HG03354 (cell line): ENCODE measurements around the gene GPX4.
A peak's percentile ranks its signal among the peaks of the same experiment; 100 is the strongest.

ENCODE experiments used
- ATAC-seq: cut with Tn5 transposase; IDR thresholded peaks from one replicate; pipeline ENCODE4 v1.9.1; 2021; ENCODE audit warnings: mild to moderate bottlenecking; ENCODE audit not compliant: unreplicated experiment, poor library complexity, severe bottlenecking

Gene GPX4, protein sequence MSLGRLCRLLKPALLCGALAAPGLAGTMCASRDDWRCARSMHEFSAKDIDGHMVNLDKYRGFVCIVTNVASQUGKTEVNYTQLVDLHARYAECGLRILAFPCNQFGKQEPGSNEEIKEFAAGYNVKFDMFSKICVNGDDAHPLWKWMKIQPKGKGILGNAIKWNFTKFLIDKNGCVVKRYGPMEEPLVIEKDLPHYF

GRCh38 chr19:1103708-1104310, at the start of gene GPX4:
TSS of gene GPX4 (plus strand) at chr19:1103994. CDS start at chr19:1104044, 50 bp downstream.
- ATAC-seq, result peak; percentile 76

GRCh38 chr19:1054102-1055027, 49.4 kb upstream of the GPX4 start:
- no peak for ATAC-seq

GRCh38 chr19:1055028-1055425, 48.8 kb upstream of the GPX4 start:
- ATAC-seq, result no peak

DNA sequence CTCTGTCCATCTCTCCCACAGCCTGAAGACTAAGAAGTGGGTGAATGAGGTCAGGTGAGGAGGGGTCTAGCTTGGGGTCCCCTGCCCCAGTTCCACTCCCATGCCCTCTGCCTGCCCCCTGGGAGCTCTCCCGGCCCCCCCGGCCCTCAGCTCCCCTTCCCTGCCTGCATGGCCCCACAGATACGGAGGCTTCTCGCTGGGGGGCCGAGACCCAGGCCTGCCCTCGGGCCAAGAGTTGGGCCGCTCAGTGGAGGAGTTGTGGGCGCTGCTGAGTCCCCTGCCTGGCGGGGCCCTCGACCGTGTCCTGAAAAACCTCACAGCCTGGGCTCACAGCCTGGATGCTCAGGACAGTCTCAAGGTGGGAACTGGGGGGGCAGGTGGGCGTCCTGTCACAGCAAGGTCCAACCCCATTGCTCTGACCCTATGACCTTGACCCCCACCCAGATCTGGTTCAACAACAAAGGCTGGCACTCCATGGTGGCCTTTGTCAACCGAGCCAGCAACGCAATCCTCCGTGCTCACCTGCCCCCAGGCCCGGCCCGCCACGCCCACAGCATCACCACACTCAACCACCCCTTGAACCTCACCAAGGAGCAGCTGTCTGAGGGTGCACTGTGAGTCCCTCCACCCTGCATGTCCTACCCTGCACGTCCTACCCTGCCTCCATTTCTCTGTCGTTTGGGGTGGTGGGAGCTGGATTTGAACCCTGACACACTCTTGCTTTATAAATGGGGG, 47.7 kb upstream of the GPX4 start:
- no peak for ATAC-seq

- ATAC-seq, result no peak
Measured at GRCh38 chr19:1057176-1057855, 46.5 kb upstream of the GPX4 start.

DNA sequence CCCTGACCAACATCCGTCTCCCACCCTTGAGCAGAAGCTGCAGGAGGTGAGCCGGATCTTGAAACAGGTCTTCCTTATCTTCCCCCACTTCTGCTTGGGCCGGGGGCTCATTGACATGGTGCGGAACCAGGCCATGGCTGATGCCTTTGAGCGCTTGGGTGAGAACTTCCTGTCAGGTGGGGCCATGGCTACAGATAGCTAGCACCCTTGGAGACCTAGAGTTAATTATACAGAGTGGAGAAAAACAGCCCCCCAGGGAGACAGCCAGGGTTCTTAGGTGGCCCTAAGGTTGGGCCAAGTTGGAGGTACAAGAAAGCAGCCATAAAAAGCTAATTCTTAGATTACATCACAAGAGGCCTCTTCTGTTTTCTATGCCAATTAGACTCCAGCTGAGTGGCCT, 45.7 kb upstream of the GPX4 start:
- no peak for ATAC-seq

DNA sequence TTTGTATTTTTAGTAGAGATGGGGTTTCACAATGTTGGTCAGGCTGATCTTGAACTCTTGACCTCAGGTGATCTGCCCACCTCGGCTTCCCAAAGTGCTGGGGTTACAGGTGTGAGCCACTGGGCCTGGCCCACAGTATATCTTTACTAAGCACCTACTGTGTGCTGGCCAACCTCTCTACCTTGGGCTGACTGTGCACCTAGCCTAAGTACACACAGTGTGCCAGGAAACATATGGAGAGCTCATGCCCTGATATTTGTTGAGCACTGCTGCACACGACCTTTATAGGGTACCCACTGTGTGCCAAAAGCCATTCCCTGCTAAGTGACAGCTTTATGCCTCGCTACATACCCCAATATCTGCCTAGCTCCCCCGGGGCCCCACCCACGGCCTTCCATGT, 43.1 kb upstream of the GPX4 start:
- no peak for ATAC-seq

GRCh38 chr19:1061987-1062386, 41.8 kb upstream of the GPX4 start:
- no peak for ATAC-seq

- ATAC-seq, result no peak
Measured at GRCh38 chr19:1062387-1063029, 41.3 kb upstream of the GPX4 start.

DNA sequence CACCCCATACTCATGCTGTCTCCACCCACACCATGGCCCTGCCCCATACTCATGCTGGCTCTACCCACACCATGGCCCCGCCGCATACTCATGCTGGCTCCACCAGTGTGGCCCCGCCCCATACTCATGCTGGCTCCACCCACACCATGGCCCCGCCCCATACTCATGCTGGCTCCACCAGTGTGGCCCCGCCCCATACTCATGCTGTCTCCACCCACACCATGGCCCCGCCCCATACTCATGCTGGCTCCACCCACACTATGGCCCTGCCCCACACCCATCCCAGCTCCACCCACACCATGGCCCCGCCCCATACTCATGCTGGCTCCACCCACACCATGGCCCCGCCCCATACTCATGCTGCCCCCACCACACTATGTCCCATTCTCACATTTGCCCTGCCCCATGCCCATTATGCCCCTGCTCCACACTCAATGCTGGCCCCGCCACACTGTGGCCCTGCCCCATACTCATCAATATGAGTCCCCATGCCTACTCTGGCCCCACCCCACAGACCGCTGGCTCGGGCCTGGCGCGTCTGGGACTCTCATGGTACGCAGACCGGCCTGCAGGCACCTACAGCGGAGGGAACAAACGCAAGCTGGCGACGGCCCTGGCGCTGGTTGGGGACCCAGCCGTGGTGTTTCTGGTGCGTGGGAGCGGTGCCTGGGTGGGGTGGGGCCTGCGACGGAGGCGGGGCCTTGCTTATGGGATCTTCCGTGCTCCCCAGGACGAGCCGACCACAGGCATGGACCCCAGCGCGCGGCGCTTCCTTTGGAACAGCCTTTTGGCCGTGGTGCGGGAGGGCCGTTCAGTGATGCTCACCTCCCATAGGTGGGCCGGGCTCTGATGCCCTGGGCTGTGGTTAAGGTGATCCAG, 40.5 kb upstream of the GPX4 start:
- ATAC-seq, result no peak

- no peak for ATAC-seq
Measured at GRCh38 chr19:1063909-1064660, 39.7 kb upstream of the GPX4 start.

DNA sequence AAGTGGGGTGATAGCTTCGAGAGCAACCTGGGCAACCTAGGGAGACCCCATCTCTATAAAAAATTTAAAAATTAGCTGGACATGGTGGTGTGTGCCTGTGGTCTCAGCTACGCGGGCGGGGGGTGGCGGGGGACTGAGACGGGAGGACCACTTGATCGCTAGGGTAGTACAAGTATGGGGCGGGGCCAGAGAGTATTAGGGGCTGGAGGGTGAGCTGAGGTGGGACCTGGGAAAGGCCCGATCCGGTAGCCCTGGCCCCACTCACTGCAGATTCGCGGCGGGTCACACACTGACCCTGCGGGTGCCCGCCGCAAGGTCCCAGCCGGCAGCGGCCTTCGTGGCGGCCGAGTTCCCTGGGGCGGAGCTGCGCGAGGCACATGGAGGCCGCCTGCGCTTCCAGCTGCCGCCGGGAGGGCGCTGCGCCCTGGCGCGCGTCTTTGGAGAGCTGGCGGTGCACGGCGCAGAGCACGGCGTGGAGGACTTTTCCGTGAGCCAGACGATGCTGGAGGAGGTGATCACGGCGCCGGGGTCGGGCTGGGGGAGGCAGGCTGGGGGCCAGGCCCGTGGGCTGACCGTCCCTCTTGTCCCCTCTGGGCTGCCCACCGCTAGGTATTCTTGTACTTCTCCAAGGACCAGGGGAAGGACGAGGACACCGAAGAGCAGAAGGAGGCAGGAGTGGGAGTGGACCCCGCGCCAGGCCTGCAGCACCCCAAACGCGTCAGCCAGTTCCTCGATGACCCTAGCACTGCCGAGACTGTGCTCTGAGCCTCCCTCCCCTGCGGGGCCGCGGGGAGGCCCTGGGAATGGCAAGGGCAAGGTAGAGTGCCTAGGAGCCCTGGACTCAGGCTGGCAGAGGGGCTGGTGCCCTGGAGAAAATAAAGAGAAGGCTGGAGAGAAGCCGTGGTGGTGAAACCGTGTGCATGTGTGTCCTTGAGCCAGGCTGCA, 38.9 kb upstream of the GPX4 start:
- no peak for ATAC-seq

DNA sequence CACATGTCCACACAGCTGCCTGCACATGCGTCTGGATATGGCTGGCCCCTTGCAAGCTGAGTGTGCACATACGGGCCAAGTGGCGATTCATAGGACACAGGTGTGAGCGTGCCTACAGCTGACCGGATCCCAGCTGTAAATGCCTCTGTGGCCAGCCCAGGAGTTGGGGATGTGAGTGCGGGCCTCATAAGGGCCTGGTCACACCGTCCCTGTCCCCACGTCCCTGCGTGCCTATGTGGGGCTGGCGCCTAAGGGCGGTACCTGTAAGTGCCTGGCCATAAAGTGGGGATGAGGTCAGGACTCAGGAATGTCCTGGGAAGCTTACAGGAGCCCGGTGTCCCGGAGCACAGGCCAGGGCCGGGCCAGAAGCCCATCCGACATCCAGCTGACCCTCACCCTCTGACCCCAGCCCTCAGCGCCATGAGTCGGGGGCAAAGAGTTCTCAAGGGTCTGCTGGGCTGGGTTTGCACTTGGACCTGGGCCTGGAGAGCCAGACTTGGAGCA, 38.1 kb upstream of the GPX4 start:
- no peak for ATAC-seq

- ATAC-seq, result no peak
Measured at GRCh38 chr19:1066251-1066747, 37.5 kb upstream of the GPX4 start.

DNA sequence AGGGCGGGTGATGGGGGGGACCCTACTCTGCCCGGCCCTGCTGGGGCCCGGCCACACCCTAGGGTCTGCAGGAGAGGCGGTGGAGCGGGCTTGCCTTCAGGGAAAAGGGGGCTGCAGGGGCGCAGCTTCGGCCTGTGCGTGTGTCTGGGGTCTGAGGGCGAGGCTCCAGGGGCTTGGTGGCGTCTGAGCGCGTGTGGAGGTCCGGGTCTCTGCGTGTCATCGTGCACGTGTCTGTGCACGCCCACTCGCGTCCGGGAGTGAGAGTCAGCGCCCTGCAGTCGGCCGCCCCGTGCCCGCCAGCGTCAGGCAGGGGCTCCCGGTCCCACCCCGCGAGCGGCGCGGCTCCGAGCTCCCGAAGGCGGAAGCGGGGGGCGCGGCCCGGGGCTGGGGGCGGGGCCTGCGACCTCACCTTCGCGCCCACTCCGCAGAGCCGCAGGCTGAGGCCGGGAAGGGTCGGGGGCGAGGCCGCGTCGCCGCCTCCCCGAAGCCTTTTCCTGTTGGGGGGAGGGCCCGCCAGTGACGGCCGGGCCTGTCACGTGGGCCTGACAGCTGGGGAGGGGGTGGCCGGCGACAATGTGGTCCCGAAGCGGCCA, 37.0 kb upstream of the GPX4 start, which contains the start of gene ARHGAP45:
Gene ARHGAP45 (plus strand): TSS at position 420 of the 593 bp plus-strand sequence. CDS start 239 bp downstream, outside the sequence.
- peak; percentile 34 for ATAC-seq
